Endodermal cell (in vitro differentiated cells): ENCODE results near the gene NFKB1. TPM values are rescaled to one million over a fixed set of nuclear protein-coding genes. Genes with fewer than 3 reads are reported as not detected.

Source experiments
- DNase-seq: peaks from one replicate; pipeline ENCODE4 v3.0.0-alpha.2; 2017
- H3K27ac ChIP-seq: 2 replicates; pipeline ENCODE4 v1.5.1; 2013; ENCODE audit warnings: mild to moderate bottlenecking, low read depth, low read length, moderate library complexity
- H3K27me3 ChIP-seq: 2 replicates; pipeline ENCODE4 v1.6.1; 2013; ENCODE audit warnings: mild to moderate bottlenecking, low read length, moderate library complexity; ENCODE audit not compliant: insufficient read depth, control insufficient read depth, poor library complexity, severe bottlenecking
- H3K36me3 ChIP-seq: 2 replicates; pipeline ENCODE4 v1.7.0; 2013; ENCODE audit warnings: mild to moderate bottlenecking, low read length, moderate library complexity; ENCODE audit not compliant: control insufficient read depth, insufficient read depth
- H3K4me1 ChIP-seq: one replicate; pipeline ENCODE4 v1.7.0; 2013; ENCODE audit warnings: low read length; ENCODE audit not compliant: control insufficient read depth, insufficient read depth
- H3K4me3 ChIP-seq: 2 replicates; pipeline ENCODE4 v1.5.1; 2013; ENCODE audit warnings: mild to moderate bottlenecking, low read length, moderate library complexity
- H3K9ac ChIP-seq: 2 replicates; pipeline ENCODE4 v1.6.1; 2013; ENCODE audit warnings: mild to moderate bottlenecking, low read length, moderate library complexity; ENCODE audit not compliant: poor library complexity, severe bottlenecking; ENCODE audit errors: extremely low read depth
- H3K9me3 ChIP-seq: 2 replicates; pipeline ENCODE4 v1.6.1; 2013; ENCODE audit warnings: mild to moderate bottlenecking, low read length, moderate library complexity; ENCODE audit not compliant: control insufficient read depth
- H3K27ac Mint-ChIP-seq: 2 replicates; pipeline ENCODE4 v1.8.0; 2020; ENCODE audit warnings: mixed read lengths
- H3K27me3 Mint-ChIP-seq: 2 replicates; pipeline ENCODE4 v1.8.0; 2021; ENCODE audit warnings: mild to moderate bottlenecking, mixed read lengths; ENCODE audit not compliant: insufficient read depth
- H3K36me3 Mint-ChIP-seq: 2 replicates; pipeline ENCODE4 v1.8.0; 2020; ENCODE audit warnings: low read depth, mixed read lengths
- H3K4me1 Mint-ChIP-seq: 2 replicates; pipeline ENCODE4 v1.8.0; 2020; ENCODE audit warnings: mixed read lengths
- H3K4me3 Mint-ChIP-seq: 2 replicates; pipeline ENCODE4 v1.8.0; 2020; ENCODE audit warnings: mild to moderate bottlenecking, moderate library complexity, mixed read lengths
- H3K9me3 Mint-ChIP-seq: 2 replicates; pipeline ENCODE4 v1.8.0; 2020; ENCODE audit warnings: mild to moderate bottlenecking, mixed read lengths
- CTCF ChIP-seq: fragments of 200-600 bp; sonication (generic); conservative IDR thresholded peaks from 2 replicates; pipeline ENCODE4 v1.5.0; 2021; ENCODE audit warnings: antibody characterized with exemption, mild to moderate bottlenecking
- WGBS, 2 experiments: methylation state at CpG; one replicate each; pipeline versions ENCODE4 v1.1.5 to v1.1.7; 2013; ENCODE audit warnings: missing lambda C conversion rate in 2 of 2, mixed read lengths in 1 of 2; ENCODE audit not compliant: insufficient coverage in 1 of 2, insufficient read length in 1 of 2; 5-methylcytosine and 5-hydroxymethylcytosine counted together
- total RNA-seq, 2 donors: library from RNA; stranded (reverse); fragmentation: NEBNext Ultra II Directional in 1 of 2; extraction: Animal tissue kit (Norgen Biotek cat#: 25700) in 1 of 2; gene quantifications; 2 replicates in 1 of 2; 3 replicates in 1 of 2; pipeline ENCODE4 v1.2.1, GENCODE V29; 2021

Gene NFKB1
- total RNA-seq, 2 donors from 2014 or later, result 4.4 to 5.6 TPM

GRCh38 chr4:102552781-102553180, 51.6 kb downstream of the NFKB1 start:
- Histone ChIP-seq H3K27ac (no peak overlapping the region), H3K9me3 (no peaks in the 10 kb centered on the region), H3K9ac (no peak overlapping the region), H3K27me3 (no peaks in the 10 kb centered on the region), H3K4me1 (peaks cover 7% of the 10 kb centered on the region), H3K36me3 (no peaks in the 10 kb centered on the region), H3K4me3 (no peak overlapping the region)
- 86% methylated on average over 1 of the region's 1 CpG; no CpG with 5 or more reads in 1 of the 2 experiments for WGBS, 2 experiments
- Mint-ChIP-seq H3K4me3 (no peak overlapping the region), H3K4me1 (peaks cover 8% of the 10 kb centered on the region), H3K9me3 (no peaks in the 10 kb centered on the region), H3K36me3 (no peaks in the 10 kb centered on the region), H3K27me3 (no peaks in the 10 kb centered on the region), H3K27ac (no peak overlapping the region)
- no peak for TF ChIP-seq CTCF
- DNase-seq, result no peak

- Histone ChIP-seq H3K9ac (no peak overlapping the region), H3K4me3 (no peak overlapping the region), H3K27me3 (no peaks in the 10 kb centered on the region), H3K27ac (no peak overlapping the region), H3K9me3 (no peaks in the 10 kb centered on the region), H3K4me1 (peaks cover 7% of the 10 kb centered on the region), H3K36me3 (no peaks in the 10 kb centered on the region)
- no peaks in the 10 kb centered on the region for H3K27me3 Mint-ChIP-seq
- H3K4me1 Mint-ChIP-seq, result peaks cover 8% of the 10 kb centered on the region
- no peaks in the 10 kb centered on the region for H3K36me3 Mint-ChIP-seq
- H3K27ac Mint-ChIP-seq, result no peak overlapping the region
- no peaks in the 10 kb centered on the region for H3K9me3 Mint-ChIP-seq
- no peak overlapping the region for H3K4me3 Mint-ChIP-seq
- no peak for TF ChIP-seq CTCF
- no peak for DNase-seq
- WGBS, 2 experiments, result 100% methylated on average over 1 of the region's 1 CpG; no CpG with 5 or more reads in 1 of the 2 experiments
Observed at GRCh38 chr4:102553982-102554381, 52.8 kb downstream of the NFKB1 start.

GRCh38 chr4:102554482-102554881, 53.3 kb downstream of the NFKB1 start:
- no peaks in the 10 kb centered on the region for H3K9me3 Mint-ChIP-seq
- WGBS, 2 experiments, result 77 to 79% methylated on average over 4 to 5 of the region's 5 CpGs
- H3K27me3 Mint-ChIP-seq, result no peaks in the 10 kb centered on the region
- Histone ChIP-seq H3K36me3 (no peaks in the 10 kb centered on the region), H3K27me3 (no peaks in the 10 kb centered on the region), H3K4me3 (no peak overlapping the region), H3K4me1 (peaks cover 7% of the 10 kb centered on the region), H3K9ac (no peak overlapping the region), H3K27ac (no peak overlapping the region), H3K9me3 (no peaks in the 10 kb centered on the region)
- no peaks in the 10 kb centered on the region for H3K36me3 Mint-ChIP-seq
- peaks cover 8% of the 10 kb centered on the region for H3K4me1 Mint-ChIP-seq
- no peak overlapping the region for H3K27ac Mint-ChIP-seq
- peak; percentile 11 for TF ChIP-seq CTCF
- DNase-seq, result peak; percentile 55
- no peak overlapping the region for H3K4me3 Mint-ChIP-seq
